Activated naive CD4-positive, alpha-beta T cell treated with anti-CD3 and anti-CD28 coated beads, Interleukin-2, amount 10 ng/mL, durations not matched to agents 7 days and 5 days (primary cell): ENCODE measurements around the gene SLC66A1.
"Not testable (repeated sequence)": the region's sequence is repeated elsewhere in the genome, so short reads cannot be mapped to it uniquely, and the experiment has no call there.

Source experiments
- CTCF ChIA-PET: fragments of 350-600 bp; sonication (Branson Sonifier 250); formaldehyde crosslinking; loops from one replicate; lab custom pipeline; 2021; ENCODE audit warnings: antibody characterized with exemption; lab: Charles Lee
- DNase-seq: peaks from one replicate; pipeline ENCODE4 v3.0.0-alpha.2; 2020
- H3K27ac Mint-ChIP-seq: one replicate; pipeline ENCODE4 v1.8.0; 2021; ENCODE audit warnings: mild to moderate bottlenecking, moderate library complexity, mixed read lengths
- H3K27me3 Mint-ChIP-seq: one replicate; pipeline ENCODE4 v1.8.0; 2021; ENCODE audit warnings: mild to moderate bottlenecking, mixed read lengths
- H3K36me3 Mint-ChIP-seq: one replicate; pipeline ENCODE4 v1.8.0; 2021; ENCODE audit warnings: mixed read lengths
- H3K4me1 Mint-ChIP-seq: one replicate; pipeline ENCODE4 v1.8.0; 2021; ENCODE audit warnings: mixed read lengths
- H3K4me3 Mint-ChIP-seq: one replicate; pipeline ENCODE4 v1.8.0; 2021; ENCODE audit warnings: mild to moderate bottlenecking, moderate library complexity, mixed read lengths
- H3K9me3 Mint-ChIP-seq: one replicate; pipeline ENCODE4 v1.8.0; 2021; ENCODE audit warnings: mixed read lengths

SLC66A1 gene

GRCh38 chr1:19287436-19288185 lies 24.5 kb upstream of the SLC66A1 start:
- peak overlapping the region; percentile 52 for H3K27ac Mint-ChIP-seq
- peaks cover 3% of the 10 kb centered on the region for H3K36me3 Mint-ChIP-seq
- peaks cover 10% of the 10 kb centered on the region for H3K4me1 Mint-ChIP-seq
- peaks cover 3% of the 10 kb centered on the region for H3K9me3 Mint-ChIP-seq
- no peak for DNase-seq
- peak overlapping the region; percentile 58 for H3K4me3 Mint-ChIP-seq
- H3K27me3 Mint-ChIP-seq = peaks cover 31% of the 10 kb centered on the region
- CTCF ChIA-PET = no interaction called here

DNA sequence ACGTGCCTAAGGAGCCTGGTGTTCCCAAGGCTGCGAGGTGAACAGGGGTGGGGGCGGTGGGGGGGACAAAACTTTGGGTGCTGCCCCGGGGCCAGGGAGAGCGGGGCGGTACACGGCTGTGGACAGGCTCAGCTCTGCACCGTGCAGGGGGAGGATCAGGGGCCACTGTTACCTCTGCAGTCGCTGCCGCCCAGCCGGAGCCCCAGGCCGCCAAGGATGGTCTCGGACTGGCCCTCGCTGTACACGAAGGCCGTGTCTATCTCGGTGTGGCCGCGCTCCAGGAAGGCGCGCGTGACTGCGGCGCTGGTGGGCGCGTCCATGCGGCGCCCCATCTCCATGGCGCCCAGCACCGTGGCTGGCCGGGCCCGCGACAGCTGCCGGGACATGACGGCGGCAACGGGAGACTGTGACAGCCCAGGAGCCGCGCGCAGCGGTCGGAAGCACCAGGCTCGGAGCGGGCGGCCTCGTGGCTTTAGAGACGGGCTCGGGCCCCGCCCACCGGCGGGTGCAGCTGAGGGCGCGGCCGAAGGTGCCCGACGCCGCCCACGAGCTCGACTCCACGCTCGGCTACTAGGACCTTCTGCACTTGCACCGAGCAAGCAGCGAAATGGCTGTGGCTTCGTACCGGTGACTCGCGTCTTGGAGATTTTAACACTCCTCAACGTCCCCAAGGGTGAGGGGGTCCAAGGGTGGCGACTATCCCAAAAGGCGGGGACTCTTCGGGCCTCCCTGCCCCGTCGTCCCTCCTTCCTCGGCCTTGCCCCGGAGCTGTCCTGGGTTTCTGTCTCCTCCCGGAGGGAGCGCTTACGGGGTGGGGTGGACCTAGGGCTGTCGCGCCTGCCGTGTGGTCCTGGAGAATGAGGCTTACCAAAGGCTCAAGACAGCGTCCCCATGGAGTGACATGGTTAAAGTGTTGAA lies 23.5 kb upstream of the SLC66A1 start, which contains the start of gene AKR7A3:
TSS of gene AKR7A3 (minus strand) at position 447 of the 918 bp plus-strand sequence. CDS start at position 386, 61 bp downstream.
- peak; percentile 80 for DNase-seq
- H3K36me3 Mint-ChIP-seq, H3K27ac Mint-ChIP-seq, CTCF ChIA-PET, H3K4me1 Mint-ChIP-seq, H3K9me3 Mint-ChIP-seq: not testable (repeated sequence)
- Mint-ChIP-seq H3K4me3 (peak within 1 kb of the TSS; percentile 58), H3K27me3 (peaks cover 31% of the 10 kb centered on the region)

DNA sequence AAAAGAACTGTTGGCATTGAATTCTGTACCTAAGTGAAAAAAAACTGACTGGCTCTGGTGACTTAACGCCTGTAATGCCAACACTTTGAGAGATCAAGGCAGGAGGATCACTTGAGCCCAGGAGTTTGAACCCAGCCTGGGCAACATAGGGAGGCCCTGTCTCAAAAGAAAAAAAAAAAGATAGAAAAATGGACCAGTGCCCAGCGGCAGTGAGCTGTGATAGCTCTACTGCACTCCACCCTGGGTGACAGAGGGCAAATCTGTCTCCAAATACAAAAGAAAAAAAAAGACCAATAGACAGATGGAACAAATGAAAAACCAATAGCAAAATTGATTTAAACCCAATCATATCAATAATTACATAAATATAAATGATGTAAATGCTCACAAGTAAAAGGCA lies 22.9 kb upstream of the SLC66A1 start:
- no peak for DNase-seq
- Mint-ChIP-seq H3K36me3 (peaks cover 3% of the 10 kb centered on the region), H3K4me1 (peaks cover 10% of the 10 kb centered on the region), H3K9me3 (peaks cover 8% of the 10 kb centered on the region), H3K4me3 (peak overlapping the region; percentile 51), H3K27ac (no peak overlapping the region), H3K27me3 (peaks cover 31% of the 10 kb centered on the region)
- CTCF ChIA-PET = no interaction called here

GRCh38 chr1:19294638-19295037 lies 17.5 kb upstream of the SLC66A1 start:
- no peak overlapping the region for H3K27ac Mint-ChIP-seq
- CTCF ChIA-PET = no interaction called here
- H3K4me3 Mint-ChIP-seq = no peak overlapping the region
- H3K9me3 Mint-ChIP-seq = peaks cover 33% of the 10 kb centered on the region
- H3K36me3 Mint-ChIP-seq = peaks cover 13% of the 10 kb centered on the region
- H3K27me3 Mint-ChIP-seq = peaks cover 3% of the 10 kb centered on the region
- DNase-seq = no peak
- no peaks in the 10 kb centered on the region for H3K4me1 Mint-ChIP-seq

DNA sequence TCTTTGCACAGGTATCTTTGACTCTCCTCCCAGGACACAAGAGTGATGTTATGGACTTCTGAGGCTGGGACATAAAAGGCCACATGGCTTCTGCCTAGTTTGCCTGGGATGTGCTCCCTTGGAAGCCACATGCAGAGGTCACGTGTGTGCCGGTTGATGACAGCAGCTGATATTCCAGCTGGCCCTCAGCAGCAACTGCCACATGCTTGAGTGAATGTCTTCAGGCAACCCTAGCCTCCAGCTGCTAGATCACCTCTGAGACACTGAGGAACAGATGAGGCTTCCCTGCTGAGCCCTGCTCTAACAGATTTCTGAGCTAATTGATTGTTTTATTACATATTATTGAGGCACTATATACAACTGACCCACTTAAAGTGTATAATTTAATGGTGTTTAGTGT lies 11.9 kb upstream of the SLC66A1 start:
- H3K27ac Mint-ChIP-seq = no peak overlapping the region
- H3K4me3 Mint-ChIP-seq = no peak overlapping the region

GRCh38 chr1:19304081-19304480 lies 8.0 kb upstream of the SLC66A1 start:
- H3K27ac Mint-ChIP-seq, H3K4me3 Mint-ChIP-seq, CTCF ChIA-PET, H3K27me3 Mint-ChIP-seq, H3K4me1 Mint-ChIP-seq, DNase-seq, H3K9me3 Mint-ChIP-seq: not testable (repeated sequence)
- peaks cover 36% of the 10 kb centered on the region for H3K36me3 Mint-ChIP-seq

More for the DNA sequence above, 11.9 kb upstream of the SLC66A1 start:
- Mint-ChIP-seq H3K4me1 (no peaks in the 10 kb centered on the region), H3K36me3 (peaks cover 27% of the 10 kb centered on the region), H3K9me3 (peaks cover 15% of the 10 kb centered on the region), H3K27me3 (no peaks in the 10 kb centered on the region)
- no peak for DNase-seq
- CTCF ChIA-PET = no interaction called here

GRCh38 chr1:19305880-19306279 lies 6.2 kb upstream of the SLC66A1 start:
- DNase-seq = no peak
- H3K9me3 Mint-ChIP-seq = no peaks in the 10 kb centered on the region
- H3K27ac Mint-ChIP-seq = no peak overlapping the region
- H3K4me1 Mint-ChIP-seq = peaks cover 10% of the 10 kb centered on the region
- H3K27me3 Mint-ChIP-seq = no peaks in the 10 kb centered on the region
- H3K36me3 Mint-ChIP-seq = peaks cover 36% of the 10 kb centered on the region
- H3K4me3 Mint-ChIP-seq = no peak overlapping the region
- CTCF ChIA-PET = interaction anchor here (1.1 kb wide), 1 partner anchor 355 kb away, joined by 3 read pairs; no protein-coding TSS in a partner anchor

DNA sequence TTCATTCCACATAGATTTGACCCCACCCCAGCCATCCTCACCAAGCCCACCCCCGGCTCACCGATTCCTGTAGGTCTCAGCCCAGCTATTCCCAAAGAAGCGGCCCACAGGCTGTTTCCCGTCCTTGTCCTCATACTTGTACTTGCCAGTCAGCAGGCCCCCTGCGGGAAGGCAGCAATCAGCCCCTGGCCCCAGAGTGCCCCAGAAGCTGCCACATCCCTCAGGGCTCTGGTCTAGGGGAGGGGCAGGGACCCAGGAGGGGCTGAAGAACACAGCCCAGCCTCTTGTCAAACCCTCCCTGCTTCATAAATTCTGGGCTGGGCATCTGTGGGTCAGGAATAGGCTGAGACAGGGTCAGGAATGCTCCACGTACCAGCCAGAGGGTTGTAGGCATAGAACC lies 5.2 kb upstream of the SLC66A1 start:
- DNase-seq = no peak
- Mint-ChIP-seq H3K4me1 (peaks cover 15% of the 10 kb centered on the region), H3K27me3 (no peaks in the 10 kb centered on the region), H3K9me3 (no peaks in the 10 kb centered on the region), H3K36me3 (peaks cover 36% of the 10 kb centered on the region), H3K27ac (peak overlapping the region; percentile 53), H3K4me3 (no peak overlapping the region)
- CTCF ChIA-PET = no interaction called here

DNA sequence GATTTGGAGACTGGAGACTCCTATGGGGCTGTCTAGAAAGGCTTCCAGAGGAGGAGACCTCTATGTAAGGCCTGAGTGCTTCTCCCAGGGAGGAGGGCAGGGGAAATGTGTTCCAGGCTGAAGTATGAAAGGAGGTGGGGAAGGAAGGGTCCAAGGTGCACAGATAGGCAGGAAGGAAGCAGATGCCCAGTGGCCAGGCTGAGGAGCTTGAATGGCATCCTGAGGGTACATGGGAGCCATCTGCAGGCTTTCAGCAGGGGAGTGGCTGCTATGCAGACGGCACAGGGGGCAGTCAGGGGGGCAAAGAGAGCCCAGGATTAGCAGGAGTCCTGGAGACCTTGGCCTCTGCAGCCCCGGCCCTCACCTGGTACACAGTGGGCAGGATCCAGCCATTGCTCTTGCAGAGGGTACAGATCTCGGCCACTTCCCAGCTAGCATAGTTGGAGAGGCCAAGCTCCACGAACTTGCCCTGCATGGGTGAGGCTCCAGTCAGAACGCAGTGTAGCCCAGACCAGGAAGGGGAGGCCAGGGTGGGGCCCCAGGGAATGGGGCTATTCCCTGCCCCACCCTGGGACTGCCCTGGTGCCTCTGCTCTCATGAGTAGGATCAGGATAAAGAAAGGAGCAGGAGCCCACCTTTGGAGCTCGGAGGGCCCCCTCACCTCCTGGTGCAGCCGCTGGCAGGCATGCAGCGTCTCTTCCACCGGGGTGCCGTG lies 4.2 kb upstream of the SLC66A1 start:
- H3K27me3 Mint-ChIP-seq = no peaks in the 10 kb centered on the region
- no peak overlapping the region for H3K4me3 Mint-ChIP-seq
- CTCF ChIA-PET = no interaction called here
- H3K27ac Mint-ChIP-seq = no peak overlapping the region
- DNase-seq = no peak
- peaks cover 33% of the 10 kb centered on the region for H3K36me3 Mint-ChIP-seq
- H3K9me3 Mint-ChIP-seq = no peaks in the 10 kb centered on the region
- peaks cover 19% of the 10 kb centered on the region for H3K4me1 Mint-ChIP-seq

GRCh38 chr1:19308509-19308907 lies 3.6 kb upstream of the SLC66A1 start:
- Mint-ChIP-seq H3K27me3 (no peaks in the 10 kb centered on the region), H3K9me3 (no peaks in the 10 kb centered on the region), H3K4me1 (peaks cover 24% of the 10 kb centered on the region), H3K27ac (no peak overlapping the region), H3K36me3 (peaks cover 30% of the 10 kb centered on the region), H3K4me3 (no peak overlapping the region)
- CTCF ChIA-PET = no interaction called here
- DNase-seq = no peak

DNA sequence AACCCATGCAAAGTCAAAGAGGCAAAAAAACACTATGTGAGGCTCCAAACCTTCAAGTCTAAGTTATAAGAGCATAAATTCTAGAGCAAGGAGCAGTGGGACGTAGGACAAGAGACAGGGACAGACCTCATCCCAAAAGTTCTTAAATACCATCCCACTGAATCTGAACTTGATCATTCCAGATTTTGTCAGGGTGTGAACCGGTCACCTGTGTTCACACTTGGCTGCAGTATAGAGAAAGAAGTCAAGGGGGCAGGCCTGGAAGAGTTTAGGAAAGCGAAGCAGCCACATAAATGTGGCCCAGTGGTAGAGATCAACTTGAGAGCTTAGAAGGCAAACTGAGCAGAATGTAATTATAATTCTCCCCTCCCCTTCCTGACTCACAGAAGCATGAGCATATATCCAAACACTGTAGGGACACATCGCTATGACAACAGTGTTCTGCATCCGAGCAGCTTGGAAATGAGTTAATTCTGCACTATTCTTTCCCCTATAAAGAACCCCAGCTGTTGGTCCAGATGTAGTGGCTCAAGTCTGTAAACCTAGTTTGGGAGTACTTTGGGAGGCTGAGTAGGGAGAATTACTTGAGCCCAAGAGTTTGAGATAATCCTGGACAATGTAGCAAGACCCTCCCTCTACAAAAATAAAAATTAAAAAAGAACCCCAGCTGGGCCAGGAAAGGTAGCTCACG lies 2.9 kb upstream of the SLC66A1 start:
- DNase-seq = no peak
- no peaks in the 10 kb centered on the region for H3K9me3 Mint-ChIP-seq
- H3K27me3 Mint-ChIP-seq = no peaks in the 10 kb centered on the region
- CTCF ChIA-PET = no interaction called here
- peaks cover 27% of the 10 kb centered on the region for H3K36me3 Mint-ChIP-seq
- peaks cover 29% of the 10 kb centered on the region for H3K4me1 Mint-ChIP-seq
- H3K4me3 Mint-ChIP-seq = no peak overlapping the region
- H3K27ac Mint-ChIP-seq = no peak overlapping the region

DNA sequence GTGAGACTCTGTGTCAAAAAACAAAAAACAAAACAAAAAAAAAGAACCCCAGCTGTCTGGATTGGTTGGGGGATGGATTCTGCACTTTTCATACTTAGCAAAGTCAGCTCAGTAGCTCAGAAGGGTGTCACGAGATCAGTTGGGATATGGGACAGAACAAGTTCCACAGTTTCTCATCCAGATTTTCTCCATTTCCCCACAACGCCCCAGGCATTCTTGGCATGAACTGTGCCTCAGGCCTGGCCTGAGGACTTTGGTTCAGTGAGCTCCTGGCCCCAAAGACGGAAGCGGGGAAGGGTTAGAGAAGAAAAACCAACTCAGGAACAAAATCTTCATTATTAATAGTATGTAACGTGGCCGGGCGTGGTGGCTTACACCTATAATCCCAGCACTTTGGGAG lies 2.1 kb upstream of the SLC66A1 start:
- Mint-ChIP-seq H3K4me1 (peaks cover 35% of the 10 kb centered on the region), H3K27me3 (no peaks in the 10 kb centered on the region), H3K9me3 (no peaks in the 10 kb centered on the region), H3K4me3 (peak overlapping the region; percentile 34), H3K27ac (no peak overlapping the region), H3K36me3 (peaks cover 19% of the 10 kb centered on the region)
- no peak for DNase-seq
- CTCF ChIA-PET = no interaction called here

GRCh38 chr1:19310720-19311502 lies 1.2 kb upstream of the SLC66A1 start:
- H3K9me3 Mint-ChIP-seq = no peaks in the 10 kb centered on the region
- peaks cover 44% of the 10 kb centered on the region for H3K4me1 Mint-ChIP-seq
- peak overlapping the region; percentile 15 for H3K27ac Mint-ChIP-seq
- no peak for DNase-seq
- H3K36me3 Mint-ChIP-seq = peaks cover 15% of the 10 kb centered on the region
- peak overlapping the region; percentile 82 for H3K4me3 Mint-ChIP-seq
- CTCF ChIA-PET = no interaction called here
- no peaks in the 10 kb centered on the region for H3K27me3 Mint-ChIP-seq
